H9 (cell line): Measurements from ENCODE around the gene WDR13. TPM values are rescaled to one million over a fixed set of nuclear protein-coding genes. Genes with fewer than 3 reads are reported as not detected.

Source experiments
- DNase-seq: peaks from one replicate; pipeline ENCODE4 v3.0.0-alpha.2; 2017
- H2AFZ ChIP-seq: one replicate; pipeline ENCODE4 v1.6.1; 2013; ENCODE audit warnings: mild to moderate bottlenecking, low read length, control low read depth, moderate library complexity
- H2AK5ac ChIP-seq: 2 replicates; pipeline ENCODE4 v1.6.1; 2013; ENCODE audit warnings: low read length, control low read depth, mixed read lengths; ENCODE audit not compliant: insufficient read length
- H2BK120ac ChIP-seq: one replicate; pipeline ENCODE4 v1.6.1; 2013; ENCODE audit warnings: low read depth, mild to moderate bottlenecking, low read length, control low read depth, inconsistent platforms; ENCODE audit not compliant: poor library complexity, severe bottlenecking
- H2BK12ac ChIP-seq: 2 replicates; pipeline ENCODE4 v1.6.1; 2013; ENCODE audit warnings: low read length, control low read depth, mixed read lengths, low read depth; ENCODE audit not compliant: insufficient read length
- H2BK15ac ChIP-seq: 2 replicates; pipeline ENCODE4 v1.6.1; 2013; ENCODE audit warnings: low read depth, low read length, control low read depth
- H2BK20ac ChIP-seq: one replicate; pipeline ENCODE4 v1.6.1; 2013; ENCODE audit warnings: low read depth, mild to moderate bottlenecking, low read length, control low read depth, inconsistent platforms; ENCODE audit not compliant: poor library complexity, severe bottlenecking
- H2BK5ac ChIP-seq: 2 replicates; pipeline ENCODE4 v1.6.1; 2013; ENCODE audit warnings: low read length, control low read depth, mixed read lengths; ENCODE audit not compliant: insufficient read length
- H3K14ac ChIP-seq: 2 replicates; pipeline ENCODE4 v1.6.1; 2013; ENCODE audit warnings: low read length, control low read depth; ENCODE audit not compliant: insufficient read depth
- H3K18ac ChIP-seq: 2 replicates; pipeline ENCODE4 v1.6.1; 2013; ENCODE audit warnings: low read depth, mild to moderate bottlenecking, mixed read lengths, low read length, control low read depth; ENCODE audit not compliant: insufficient read length
- H3K23ac ChIP-seq: 2 replicates; pipeline ENCODE4 v1.6.1; 2013; ENCODE audit warnings: low read length, control low read depth, mixed read lengths, low read depth; ENCODE audit not compliant: insufficient read length
- H3K23me2 ChIP-seq: 2 replicates; pipeline ENCODE4 v1.6.1; 2013; ENCODE audit warnings: low read depth, mild to moderate bottlenecking, mixed read lengths, low read length, control low read depth; ENCODE audit not compliant: insufficient read length, poor library complexity, severe bottlenecking
- H3K27ac ChIP-seq: 2 replicates; pipeline ENCODE4 v1.5.1; 2013; ENCODE audit warnings: low read length, control low read depth, mixed read lengths, low read depth; ENCODE audit not compliant: insufficient read length
- H3K27me3 ChIP-seq: 2 replicates; pipeline ENCODE4 v1.6.1; 2013; ENCODE audit warnings: low read length, control low read depth, inconsistent platforms; ENCODE audit not compliant: insufficient read depth
- H3K4ac ChIP-seq: 2 replicates; pipeline ENCODE4 v1.6.1; 2013; ENCODE audit warnings: low read depth, mild to moderate bottlenecking, control low read depth, inconsistent platforms, low read length, moderate library complexity
- H3K4me1 ChIP-seq: 2 replicates; pipeline ENCODE4 v1.6.1; 2013; ENCODE audit warnings: low read length, control low read depth, inconsistent platforms; ENCODE audit not compliant: insufficient read depth
- H3K4me2 ChIP-seq: 2 replicates; pipeline ENCODE4 v1.6.1; 2013; ENCODE audit warnings: low read length, control low read depth, mixed read lengths; ENCODE audit not compliant: insufficient read length, insufficient read depth
- H3K56ac ChIP-seq: 2 replicates; pipeline ENCODE4 v1.6.1; 2013; ENCODE audit warnings: low read depth, mild to moderate bottlenecking, mixed read lengths, low read length, control low read depth; ENCODE audit not compliant: insufficient read length
- H3K79me1 ChIP-seq: 2 replicates; pipeline ENCODE4 v1.6.1; 2013; ENCODE audit warnings: low read depth, mild to moderate bottlenecking, moderate library complexity, low read length, control low read depth, inconsistent platforms; ENCODE audit not compliant: insufficient read depth, poor library complexity, severe bottlenecking
- H3K79me2 ChIP-seq: 2 replicates; pipeline ENCODE4 v1.6.1; 2013; ENCODE audit warnings: low read length, control low read depth, inconsistent platforms; ENCODE audit not compliant: insufficient read depth
- H3K9ac ChIP-seq: 2 replicates; pipeline ENCODE4 v1.6.1; 2013; ENCODE audit warnings: low read length, control low read depth, mixed read lengths; ENCODE audit not compliant: insufficient read length; ENCODE audit errors: extremely low read depth
- H3K9me3 ChIP-seq: one replicate; pipeline ENCODE4 v1.6.1; 2013; ENCODE audit warnings: low read depth, low read length, inconsistent platforms; ENCODE audit not compliant: control insufficient read depth
- H3T11ph ChIP-seq: one replicate; pipeline ENCODE4 v1.6.1; 2013; ENCODE audit warnings: mild to moderate bottlenecking, low read length, control low read depth, inconsistent platforms
- H4K20me1 ChIP-seq: one replicate; pipeline ENCODE4 v1.6.1; 2013; ENCODE audit not compliant: control insufficient read depth, insufficient read length, insufficient read depth
- H4K5ac ChIP-seq: 2 replicates; pipeline ENCODE4 v1.6.1; 2013; ENCODE audit warnings: low read depth, mild to moderate bottlenecking, mixed read lengths, low read length, control low read depth; ENCODE audit not compliant: insufficient read length
- H4K8ac ChIP-seq: replicated peaks from 2 replicates; pipeline ENCODE4 v1.6.1; 2013; ENCODE audit warnings: low read length, control low read depth, mixed read lengths, low read depth; ENCODE audit not compliant: insufficient read length
- H4K91ac ChIP-seq: 2 replicates; pipeline ENCODE4 v1.6.1; 2013; ENCODE audit warnings: low read depth, mild to moderate bottlenecking, moderate library complexity, mixed read lengths, low read length, control low read depth; ENCODE audit not compliant: insufficient read length
- H3K27ac Mint-ChIP-seq, 3 experiments: 2 replicates in 2 of 3; 3 replicates in 1 of 3; pipeline ENCODE4 v1.8.0; 2020 to 2021; ENCODE audit warnings: mixed read lengths in 3 of 3, mild to moderate bottlenecking in 1 of 3, moderate library complexity in 1 of 3
- H3K27me3 Mint-ChIP-seq: 2 replicates; pipeline ENCODE4 v1.8.0; 2021; ENCODE audit warnings: low read depth, mild to moderate bottlenecking, moderate library complexity, mixed read lengths
- H3K36me3 Mint-ChIP-seq, 3 experiments: 2 replicates in 2 of 3; 3 replicates in 1 of 3; pipeline ENCODE4 v1.8.0; 2020 to 2021; ENCODE audit warnings: low read depth in 3 of 3, mixed read lengths in 3 of 3; ENCODE audit not compliant: insufficient read depth in 1 of 3
- H3K4me1 Mint-ChIP-seq, 2 experiments: 2 replicates each; pipeline ENCODE4 v1.8.0; 2020; ENCODE audit warnings: mixed read lengths in 2 of 2
- H3K4me3 Mint-ChIP-seq, 2 experiments: 2 replicates in 1 of 2; 3 replicates in 1 of 2; pipeline ENCODE4 v1.8.0; 2020 to 2021; ENCODE audit warnings: mild to moderate bottlenecking in 2 of 2, mixed read lengths in 2 of 2, moderate library complexity in 1 of 2
- H3K9me3 Mint-ChIP-seq, 2 experiments: 2 replicates in 1 of 2; 3 replicates in 1 of 2; pipeline ENCODE4 v1.8.0; 2020; ENCODE audit warnings: mild to moderate bottlenecking in 2 of 2, mixed read lengths in 2 of 2, moderate library complexity in 1 of 2
- WGBS: extraction: QIAGEN DNeasy Blood & Tissue Kit; methylation state at CpG from one replicate; pipeline ENCODE4 v1.1.7; 2013; ENCODE audit warnings: missing lambda C conversion rate, low lambda C conversion rate, mixed read lengths; ENCODE audit not compliant: insufficient read length; ENCODE audit errors: extremely low coverage; 5-methylcytosine and 5-hydroxymethylcytosine counted together
- total RNA-seq: library from RNA; stranded (reverse); gene quantifications from 2 replicates; pipeline ENCODE4 v1.2.1, GENCODE V29; 2021
- TF ChIP-seq, protein P1 (sequence below): fragments of 200-600 bp; sonication (generic); conservative IDR thresholded peaks from 3 replicates; pipeline ENCODE4 v1.8.0; 2021; ENCODE audit warnings: antibody characterized with exemption, mild to moderate bottlenecking

The WDR13 gene
- total RNA-seq, 1 experiment from 2014 or later: 29.4 TPM

DNA sequence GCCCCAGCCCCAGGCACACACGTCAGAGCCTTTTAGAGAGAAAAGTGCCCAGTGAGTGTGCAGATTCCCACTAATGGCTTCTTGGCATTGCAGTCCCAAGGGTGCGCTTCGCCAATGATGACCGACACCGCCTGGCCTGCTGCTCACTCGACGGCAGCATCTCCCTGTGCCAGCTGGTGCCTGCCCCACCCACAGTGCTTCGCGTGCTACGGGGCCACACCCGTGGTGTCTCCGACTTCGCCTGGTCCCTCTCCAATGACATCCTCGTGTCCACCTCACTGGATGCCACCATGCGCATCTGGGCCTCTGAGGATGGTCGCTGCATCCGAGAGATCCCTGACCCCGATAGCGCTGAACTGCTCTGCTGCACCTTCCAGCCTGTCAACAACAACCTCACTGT lies 2.9 kb downstream of the WDR13 start:
- Histone ChIP-seq H2BK20ac (no peak overlapping the region), H2AK5ac (no peak overlapping the region), H2BK120ac (no peak overlapping the region), H4K91ac (no peak overlapping the region), H3K9ac (no peak overlapping the region), H2BK12ac (no peak overlapping the region), H2BK15ac (no peak overlapping the region), H3K23me2 (no peaks in the 10 kb centered on the region), H4K5ac (no peak overlapping the region), H4K8ac (no peak overlapping the region), H2AFZ (no peak overlapping the region), H3K9me3 (peaks cover 30% of the 10 kb centered on the region), H3K56ac (no peak overlapping the region), H3K4ac (no peak overlapping the region), H3K27ac (no peak overlapping the region), H4K20me1 (no peaks in the 10 kb centered on the region), H3K79me1 (no peaks in the 10 kb centered on the region), H3K14ac (no peak overlapping the region), H3K4me2 (no peak overlapping the region), H2BK5ac (no peak overlapping the region), H3T11ph (no peak overlapping the region), H3K27me3 (no peaks in the 10 kb centered on the region), H3K4me1 (no peaks in the 10 kb centered on the region), H3K18ac (no peak overlapping the region), H3K79me2 (no peaks in the 10 kb centered on the region), H3K23ac (no peak overlapping the region)
- DNase-seq: no peak
- Mint-ChIP-seq H3K27ac (no peak overlapping the region), H3K36me3 (peaks cover 13 to 37% (median 31%) of the 10 kb centered on the region in 3 experiments), H3K4me1 (peaks cover 2 to 4% of the 10 kb centered on the region in 2 experiments; a peak in 3 of 4 replicates), H3K27me3 (no peaks in the 10 kb centered on the region; the same call in 1 of the 2 replicates), H3K9me3 (peaks cover 60 to 69% of the 10 kb centered on the region in 2 experiments), H3K4me3 (no peak overlapping the region)
- WGBS: no CpG with 5 or more reads among the region's 19 CpGs
- TF ChIP-seq, protein P1, sequence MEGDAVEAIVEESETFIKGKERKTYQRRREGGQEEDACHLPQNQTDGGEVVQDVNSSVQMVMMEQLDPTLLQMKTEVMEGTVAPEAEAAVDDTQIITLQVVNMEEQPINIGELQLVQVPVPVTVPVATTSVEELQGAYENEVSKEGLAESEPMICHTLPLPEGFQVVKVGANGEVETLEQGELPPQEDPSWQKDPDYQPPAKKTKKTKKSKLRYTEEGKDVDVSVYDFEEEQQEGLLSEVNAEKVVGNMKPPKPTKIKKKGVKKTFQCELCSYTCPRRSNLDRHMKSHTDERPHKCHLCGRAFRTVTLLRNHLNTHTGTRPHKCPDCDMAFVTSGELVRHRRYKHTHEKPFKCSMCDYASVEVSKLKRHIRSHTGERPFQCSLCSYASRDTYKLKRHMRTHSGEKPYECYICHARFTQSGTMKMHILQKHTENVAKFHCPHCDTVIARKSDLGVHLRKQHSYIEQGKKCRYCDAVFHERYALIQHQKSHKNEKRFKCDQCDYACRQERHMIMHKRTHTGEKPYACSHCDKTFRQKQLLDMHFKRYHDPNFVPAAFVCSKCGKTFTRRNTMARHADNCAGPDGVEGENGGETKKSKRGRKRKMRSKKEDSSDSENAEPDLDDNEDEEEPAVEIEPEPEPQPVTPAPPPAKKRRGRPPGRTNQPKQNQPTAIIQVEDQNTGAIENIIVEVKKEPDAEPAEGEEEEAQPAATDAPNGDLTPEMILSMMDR: no peak
